Measurements from ENCODE around the gene NR2F1-AS1.

GRCh38 chr5:93595420-93596147 lies 14.6 kb upstream of the NR2F1-AS1 start:
- TF ChIP-seq CTCF (IDR thresholded peaks at IDR 0.05; ENCODE audit: low read length), result no peak
- TF ChIP-seq EZH2 (optimal IDR thresholded peaks at IDR 0.05; ENCODE audit: low read depth, low read length), result no peak

All from MM.1S (cell line).